GM08714 (cell line): ENCODE data around the gene ABCC3.

Experiments used
- H3K4me3 ChIP-seq: fragments of 200-500 bp; sonication (Bioruptor generic); 2 replicates; pipeline ENCODE4 v1.5.1; 2014; ENCODE audit warnings: mild to moderate bottlenecking, low read length, inconsistent platforms
- ZNF274 ChIP-seq: IDR thresholded peaks from 2 replicates; pipeline ENCODE4 v1.6.1; 2012; ENCODE audit warnings: mild to moderate bottlenecking, low read depth, low read length

Gene ABCC3

DNA sequence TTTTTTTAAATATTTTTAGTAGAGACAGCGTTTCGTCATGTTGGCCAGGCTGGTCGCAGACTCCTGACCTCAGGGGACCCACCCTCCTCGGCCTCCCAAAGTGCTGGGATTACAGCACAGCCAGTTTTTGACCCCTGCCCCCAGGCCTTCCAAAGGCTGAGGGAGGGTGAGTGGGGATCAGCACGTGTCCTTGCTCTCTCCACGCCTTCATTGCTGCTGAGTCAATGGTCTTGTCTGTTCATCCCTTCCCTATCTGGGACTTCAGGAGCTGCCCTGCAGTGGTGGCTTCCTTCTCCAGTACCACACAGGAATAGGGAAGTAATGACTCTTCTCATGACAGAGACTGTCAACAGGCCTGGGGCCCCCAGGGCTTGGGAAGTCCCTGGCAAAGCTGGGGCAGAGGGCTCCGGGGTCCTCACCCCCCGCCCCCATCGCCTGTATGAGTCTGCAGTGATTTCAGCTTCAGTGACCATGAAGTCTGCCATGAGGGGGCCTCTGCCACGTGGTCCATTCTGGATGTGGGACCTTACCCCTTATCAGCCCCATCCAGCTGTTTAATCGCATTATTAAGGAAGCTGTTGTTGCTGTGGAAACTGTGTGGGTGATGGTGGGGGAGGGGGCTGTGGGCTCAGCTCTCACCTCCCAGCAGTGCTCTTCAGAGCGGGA, 6.1 kb downstream of the ABCC3 start:
- no peak overlapping the region for H3K4me3 ChIP-seq
- no peak for TF ChIP-seq ZNF274

DNA sequence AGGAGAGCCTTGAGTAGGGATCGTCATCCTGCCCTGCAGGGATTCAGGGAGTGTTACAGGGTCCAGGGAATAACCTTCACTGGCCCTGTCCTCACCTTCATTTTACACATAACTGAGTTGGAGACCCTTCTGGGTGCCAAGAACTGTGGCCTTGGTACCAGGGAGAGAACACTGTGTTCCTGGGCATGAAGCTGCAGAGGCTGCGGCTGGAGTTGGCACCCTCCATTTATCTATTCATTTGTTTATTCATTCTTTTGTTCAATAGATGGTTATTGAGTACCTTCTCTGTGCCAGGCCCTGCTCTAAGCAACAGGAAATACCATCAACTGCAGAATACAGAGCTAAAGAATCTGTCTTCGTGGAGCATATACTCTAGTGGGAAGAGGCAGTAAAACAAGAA, 6.7 kb downstream of the ABCC3 start:
- H3K4me3 ChIP-seq, result no peak overlapping the region
- TF ChIP-seq ZNF274, result no peak

DNA sequence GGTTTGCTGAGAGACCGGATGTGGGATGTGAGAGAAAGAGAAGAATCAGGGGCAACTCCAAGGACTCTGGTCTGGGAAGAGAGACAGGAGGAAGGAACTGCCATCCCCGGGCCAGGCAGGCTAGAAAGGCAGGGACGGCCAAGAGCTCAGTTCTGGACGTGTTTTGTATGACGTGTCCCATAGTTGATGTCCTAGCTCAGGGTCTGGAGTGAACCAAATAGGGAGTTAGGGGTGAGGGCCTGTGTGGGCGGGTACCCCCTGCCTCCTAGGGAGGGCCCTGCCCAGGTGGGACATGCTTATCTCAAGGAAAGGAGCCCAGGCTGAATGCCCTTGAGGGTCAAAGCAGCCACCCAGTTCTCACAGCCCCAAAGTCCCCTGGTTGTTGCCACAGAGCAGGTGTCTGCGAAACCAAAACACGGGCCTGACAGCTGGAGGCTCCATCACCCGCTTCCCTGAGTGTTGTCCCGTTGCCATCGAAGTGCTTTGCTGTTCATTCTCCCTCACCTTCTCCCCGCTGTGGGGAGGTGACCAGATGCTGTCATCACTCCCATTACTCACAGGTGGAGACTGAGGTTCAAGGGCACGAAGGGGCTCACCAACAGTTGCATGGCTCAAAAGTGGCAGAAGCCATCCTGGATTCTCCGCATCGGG, 7.5 kb downstream of the ABCC3 start:
- no peak overlapping the region for H3K4me3 ChIP-seq
- TF ChIP-seq ZNF274, result no peak

DNA sequence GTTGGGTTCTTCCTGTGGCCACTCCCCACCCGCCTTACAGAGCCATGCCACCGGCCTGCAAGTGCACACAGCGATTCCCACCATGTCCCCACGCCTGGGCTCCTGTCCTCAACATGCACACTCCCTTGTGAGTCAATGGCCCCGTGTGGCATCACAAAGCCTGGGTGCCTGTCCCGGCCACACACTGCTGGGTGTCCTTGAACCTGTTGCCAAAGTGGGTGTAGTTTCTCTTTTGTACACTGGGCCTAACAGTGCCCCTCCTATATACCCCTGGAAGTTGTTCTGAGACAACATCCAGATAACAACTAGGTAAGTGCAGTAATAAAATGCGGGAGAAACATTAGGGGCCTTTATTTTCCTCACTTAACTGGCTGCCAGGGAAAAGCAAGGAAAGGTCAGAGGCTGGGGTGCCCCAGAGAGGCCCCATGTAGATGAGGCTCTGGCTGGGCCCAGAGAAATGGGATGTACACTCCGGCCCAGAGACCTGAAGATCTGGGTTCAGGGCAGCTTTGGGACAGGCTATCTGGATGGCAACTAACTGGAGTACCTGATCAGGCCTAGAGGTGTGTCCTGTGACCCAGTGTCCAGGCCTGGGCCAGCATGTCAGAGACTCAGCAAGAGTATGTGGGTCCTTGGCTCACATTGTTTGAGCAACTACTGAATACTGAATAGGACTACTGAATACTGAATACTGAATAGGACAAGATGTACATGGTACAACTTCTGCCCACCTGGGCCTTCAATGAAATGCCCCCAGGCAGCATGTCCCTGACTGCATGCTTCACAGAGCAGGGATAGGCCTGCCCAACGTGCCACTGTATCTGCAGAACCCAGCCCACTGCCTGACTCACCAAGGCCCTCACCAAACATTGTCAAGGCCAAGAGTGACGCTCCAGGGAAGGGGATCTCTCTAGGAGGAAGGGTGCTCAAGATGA, 8.3 kb downstream of the ABCC3 start:
- no peak overlapping the region for H3K4me3 ChIP-seq
- TF ChIP-seq ZNF274, result no peak

DNA sequence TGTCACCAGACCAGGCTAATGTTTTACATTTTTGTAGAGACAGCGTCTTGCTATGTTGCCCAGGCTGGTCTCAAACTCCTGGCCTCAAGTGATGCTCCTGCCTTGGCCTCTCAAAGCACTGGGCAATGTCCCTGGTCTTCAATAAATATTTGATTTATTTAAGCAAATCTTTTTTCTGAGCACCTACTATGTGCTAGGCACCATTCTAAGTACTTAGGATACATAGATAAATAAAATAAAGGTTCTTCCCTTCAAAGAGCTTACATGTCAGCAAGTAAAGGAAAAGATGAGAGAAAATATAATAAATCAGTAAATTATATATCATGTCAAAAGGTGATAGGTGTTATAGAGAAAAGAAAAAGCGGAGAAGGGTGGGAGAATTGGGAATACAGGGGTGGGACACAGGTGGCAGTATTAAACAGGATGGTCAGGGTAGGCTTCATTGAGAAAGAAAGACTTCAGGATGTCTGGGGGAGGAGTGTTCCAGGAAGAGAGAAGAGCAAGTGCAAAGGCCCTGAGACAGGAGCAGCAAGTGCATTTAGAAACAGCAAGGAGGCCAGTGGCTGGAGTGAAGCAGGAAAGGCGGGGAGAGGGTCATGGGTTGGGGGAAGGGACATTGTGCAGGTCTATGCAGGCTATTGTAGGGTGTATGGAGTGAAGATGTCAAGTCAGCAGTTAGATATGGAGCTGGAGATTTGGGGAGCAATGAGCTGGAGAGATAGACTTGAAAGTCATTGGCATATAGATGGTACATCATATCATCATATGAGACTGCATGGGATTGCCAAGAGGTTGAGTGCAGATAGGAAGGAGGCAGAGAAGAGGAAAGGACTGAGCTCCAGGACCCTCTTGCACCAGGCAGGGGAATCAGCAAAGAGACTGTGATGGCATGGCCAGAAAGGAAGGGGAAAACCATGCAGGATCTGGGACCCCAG, 11.3 kb downstream of the ABCC3 start:
- no peak overlapping the region for H3K4me3 ChIP-seq
- TF ChIP-seq ZNF274, result no peak

DNA sequence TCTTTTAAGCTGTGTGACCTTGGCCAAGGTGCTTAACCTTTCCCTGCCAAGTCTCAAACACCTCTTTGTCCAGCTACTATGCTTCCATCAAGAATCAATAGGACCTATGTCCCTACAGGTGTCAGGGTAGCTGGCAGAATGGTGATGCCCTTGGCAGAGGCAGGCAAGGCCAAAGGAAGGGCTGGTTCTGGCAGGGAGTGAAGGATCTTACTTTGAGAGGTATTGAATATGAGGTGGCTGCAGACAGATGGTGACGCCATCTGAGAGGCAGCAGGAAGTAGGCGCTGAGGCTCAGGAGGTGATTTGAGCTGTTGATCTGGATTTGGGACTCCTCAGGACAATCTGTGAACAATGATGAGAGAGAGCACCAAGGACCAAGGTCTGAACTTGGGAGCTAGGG, 12.5 kb downstream of the ABCC3 start:
- no peak overlapping the region for H3K4me3 ChIP-seq
- no peak for TF ChIP-seq ZNF274

DNA sequence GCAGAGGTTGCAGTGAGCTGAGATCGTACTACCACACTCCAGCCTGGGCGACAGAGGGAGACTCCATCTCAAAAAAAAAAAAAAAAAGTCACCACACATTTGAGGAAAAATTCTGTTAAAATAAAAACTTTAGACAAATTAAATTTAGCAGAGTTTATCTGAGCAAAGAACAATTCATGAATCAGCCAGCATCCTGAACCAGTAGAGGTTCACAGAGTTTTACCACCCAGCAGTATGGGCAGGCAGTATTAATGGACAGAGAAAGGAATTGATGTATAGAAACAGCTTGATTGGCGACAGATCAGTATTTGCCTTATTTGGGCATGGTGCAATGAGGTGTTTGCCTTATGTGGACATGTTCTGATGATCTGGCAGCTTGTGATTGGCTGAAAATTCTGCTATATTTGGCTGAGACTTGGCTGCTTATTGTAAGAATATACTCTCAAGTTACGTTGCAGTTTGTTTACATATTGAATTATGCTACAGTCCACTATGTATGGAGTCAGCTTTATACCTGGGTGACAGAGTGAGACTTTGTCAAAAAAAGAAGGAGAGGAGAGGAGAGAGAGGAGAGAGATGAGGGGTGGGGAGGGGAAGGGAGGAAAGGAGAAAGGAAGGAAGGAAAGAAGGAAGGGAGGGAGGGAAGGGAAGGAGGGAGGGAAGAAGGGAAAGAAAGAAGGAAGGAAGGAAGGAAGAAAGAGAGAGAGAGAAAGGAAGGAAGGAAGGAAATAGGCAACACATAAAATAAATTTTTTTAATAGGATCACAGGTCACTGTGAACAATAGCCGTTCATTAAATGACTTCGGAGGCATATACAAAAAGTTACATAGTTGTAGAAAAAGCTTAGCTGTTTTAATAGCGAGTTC, 14.6 kb downstream of the ABCC3 start:
- no peak for TF ChIP-seq ZNF274

DNA sequence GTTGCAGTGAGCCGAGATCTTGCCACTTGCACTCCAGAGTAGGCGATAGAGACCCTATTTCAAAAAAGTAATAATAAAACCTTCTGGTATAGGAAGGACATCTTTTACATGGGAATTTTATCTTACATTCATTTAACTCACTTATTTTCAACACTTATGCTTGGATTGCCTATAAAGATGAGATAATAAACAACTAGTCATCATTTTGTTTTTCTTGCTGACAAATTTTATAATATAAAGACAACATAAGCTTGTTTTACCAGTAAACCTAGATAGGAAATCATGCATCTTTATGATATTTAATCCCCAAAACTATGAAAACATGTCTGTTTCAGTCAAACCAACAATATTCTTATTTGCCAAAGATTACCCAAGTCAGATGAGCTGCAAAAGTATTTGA, 17.0 kb downstream of the ABCC3 start:
- TF ChIP-seq ZNF274, result no peak
- H3K4me3 ChIP-seq, result no peak overlapping the region

More for the DNA sequence above, 14.6 kb downstream of the ABCC3 start:
- no peak overlapping the region for H3K4me3 ChIP-seq

DNA sequence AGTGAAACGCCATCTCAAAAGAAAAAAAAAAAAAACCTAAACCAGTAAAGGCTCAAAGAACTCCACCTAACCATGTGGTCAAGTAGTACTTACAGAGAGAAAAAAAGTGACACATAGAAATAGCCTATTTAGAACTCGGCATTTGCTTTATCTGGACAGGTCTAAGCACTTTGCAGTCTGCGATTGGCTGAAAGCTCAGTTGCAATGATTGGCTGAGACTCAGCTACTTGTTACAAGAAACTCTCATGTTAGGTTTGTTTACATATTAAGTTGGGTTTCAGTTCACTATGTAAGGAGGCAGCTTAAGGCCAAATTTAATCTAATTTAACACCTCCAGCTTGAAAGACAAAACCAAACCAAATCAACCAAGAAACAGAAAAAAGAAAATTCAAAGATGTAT, 19.1 kb downstream of the ABCC3 start:
- no peak for TF ChIP-seq ZNF274

DNA sequence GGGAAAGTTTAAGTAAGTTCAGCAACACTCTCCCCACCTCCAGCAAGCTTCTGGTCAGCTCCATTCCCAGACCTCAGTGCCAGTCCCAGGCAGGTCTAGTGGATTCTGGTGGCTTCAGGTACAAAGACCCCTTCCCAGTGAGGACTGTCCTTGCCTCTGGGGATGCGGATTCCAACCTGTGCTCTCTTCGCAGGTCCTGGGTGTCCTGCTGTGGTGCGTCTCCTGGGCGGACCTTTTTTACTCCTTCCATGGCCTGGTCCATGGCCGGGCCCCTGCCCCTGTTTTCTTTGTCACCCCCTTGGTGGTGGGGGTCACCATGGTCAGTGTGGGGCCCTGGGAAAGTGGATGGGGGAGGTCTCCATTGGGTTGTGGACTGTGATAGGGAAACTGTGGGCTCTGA, 21.8 kb downstream of the ABCC3 start:
- H3K4me3 ChIP-seq, result no peak overlapping the region
- TF ChIP-seq ZNF274, result no peak

More for the DNA sequence above, 19.1 kb downstream of the ABCC3 start:
- no peak overlapping the region for H3K4me3 ChIP-seq

DNA sequence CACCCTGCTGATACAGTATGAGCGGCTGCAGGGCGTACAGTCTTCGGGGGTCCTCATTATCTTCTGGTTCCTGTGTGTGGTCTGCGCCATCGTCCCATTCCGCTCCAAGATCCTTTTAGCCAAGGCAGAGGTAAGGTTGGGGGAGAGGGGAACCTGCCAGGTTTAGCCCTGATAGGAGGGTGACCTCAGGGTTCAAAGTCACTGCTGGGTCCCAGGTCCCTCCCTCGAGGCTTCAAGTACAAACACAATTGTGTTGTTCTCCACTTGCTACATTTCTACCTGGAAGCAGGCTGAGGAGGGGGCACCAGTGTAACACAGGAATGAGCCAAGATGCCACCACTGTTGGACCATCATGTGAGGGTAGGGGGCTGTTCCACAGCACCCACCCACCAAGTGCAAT, 22.4 kb downstream of the ABCC3 start:
- H3K4me3 ChIP-seq, result no peak overlapping the region
- no peak for TF ChIP-seq ZNF274

DNA sequence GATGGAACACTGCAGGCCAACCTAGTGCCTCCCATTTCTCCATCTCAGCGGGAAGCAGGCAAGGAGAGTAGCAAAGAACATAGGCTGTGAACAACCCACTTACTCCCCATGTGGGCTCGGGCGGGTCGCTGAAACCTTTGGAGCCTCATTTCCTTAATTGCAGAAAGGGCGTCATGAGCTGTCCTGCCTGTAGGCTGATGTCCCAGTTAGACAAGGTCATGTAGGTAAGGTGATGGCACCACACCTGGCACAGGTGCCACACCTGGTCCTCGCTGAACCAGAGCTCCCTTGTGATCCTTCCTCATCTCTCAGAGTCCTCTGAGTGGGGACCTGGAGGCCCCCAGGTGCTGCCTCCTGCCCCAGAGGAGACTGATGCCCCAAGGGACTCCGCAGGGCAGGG, 22.9 kb downstream of the ABCC3 start:
- TF ChIP-seq ZNF274, result no peak

DNA sequence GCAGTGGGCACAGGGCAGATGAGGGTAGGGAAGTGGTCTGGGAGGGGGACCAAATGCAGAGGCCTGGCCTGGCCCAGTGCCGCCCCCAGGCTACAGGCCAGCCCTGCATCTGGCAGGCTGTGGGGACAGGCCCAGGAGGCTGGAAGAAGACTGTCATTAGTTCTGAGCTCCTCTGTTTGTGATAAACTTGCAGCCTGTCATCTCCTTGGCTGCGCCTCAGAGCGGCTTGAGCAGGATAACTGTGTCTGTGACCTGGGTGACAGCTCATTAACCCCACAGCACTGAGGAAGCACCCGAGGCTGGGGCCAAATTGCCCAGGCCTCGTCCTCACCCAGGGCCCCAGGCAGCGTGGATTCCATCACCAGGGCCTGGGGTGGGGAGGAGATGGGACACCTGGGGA, 23.9 kb downstream of the ABCC3 start:
- TF ChIP-seq ZNF274, result no peak

More for the DNA sequence above, 22.9 kb downstream of the ABCC3 start:
- no peak overlapping the region for H3K4me3 ChIP-seq

More for the DNA sequence above, 23.9 kb downstream of the ABCC3 start:
- H3K4me3 ChIP-seq, result no peak overlapping the region
